Ovary (tissue), 3 donors: Measurements from ENCODE around the gene WNK1.

Source experiments
- POLR2A ChIP-seq: fragments of 450-650 bp; IDR thresholded peaks from one replicate; pipeline ENCODE4 v1.6.1; 2017; ENCODE audit warnings: antibody characterized with exemption, mild to moderate bottlenecking, moderate library complexity
- TF ChIP-seq, protein P1 (sequence below), 3 donors: fragments of 450-650 bp in 2 of 3; fragments of 200-600 bp in 1 of 3; IDR thresholded peaks; one replicate each; pipeline versions ENCODE4 v1.5.1 to v1.8.0; 2016 to 2022; ENCODE audit warnings: antibody characterized with exemption in 3 of 3, mild to moderate bottlenecking in 1 of 3
- donor health status: DM: no; HTN: no; CAD: no.

DNA sequence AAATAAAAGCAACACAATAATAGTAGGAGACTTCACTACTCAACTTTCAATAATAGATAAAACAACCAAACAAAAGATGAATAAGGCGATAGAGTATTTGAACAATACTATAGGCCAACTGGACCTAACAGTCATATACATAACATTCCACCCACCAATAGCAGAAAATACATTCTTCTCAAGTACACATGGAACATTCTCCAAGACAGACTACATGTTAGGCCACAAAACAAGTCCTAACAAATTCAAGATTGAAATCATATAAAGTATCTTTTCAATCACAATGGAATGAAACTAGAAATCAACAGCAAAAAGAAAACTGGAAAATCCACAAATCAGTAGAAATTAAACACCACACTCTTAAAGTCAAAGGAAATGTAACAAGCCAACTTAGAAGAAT lies 168.3 kb downstream of the WNK1 start:
- no peak for TF ChIP-seq POLR2A
- TF ChIP-seq, protein P1, sequence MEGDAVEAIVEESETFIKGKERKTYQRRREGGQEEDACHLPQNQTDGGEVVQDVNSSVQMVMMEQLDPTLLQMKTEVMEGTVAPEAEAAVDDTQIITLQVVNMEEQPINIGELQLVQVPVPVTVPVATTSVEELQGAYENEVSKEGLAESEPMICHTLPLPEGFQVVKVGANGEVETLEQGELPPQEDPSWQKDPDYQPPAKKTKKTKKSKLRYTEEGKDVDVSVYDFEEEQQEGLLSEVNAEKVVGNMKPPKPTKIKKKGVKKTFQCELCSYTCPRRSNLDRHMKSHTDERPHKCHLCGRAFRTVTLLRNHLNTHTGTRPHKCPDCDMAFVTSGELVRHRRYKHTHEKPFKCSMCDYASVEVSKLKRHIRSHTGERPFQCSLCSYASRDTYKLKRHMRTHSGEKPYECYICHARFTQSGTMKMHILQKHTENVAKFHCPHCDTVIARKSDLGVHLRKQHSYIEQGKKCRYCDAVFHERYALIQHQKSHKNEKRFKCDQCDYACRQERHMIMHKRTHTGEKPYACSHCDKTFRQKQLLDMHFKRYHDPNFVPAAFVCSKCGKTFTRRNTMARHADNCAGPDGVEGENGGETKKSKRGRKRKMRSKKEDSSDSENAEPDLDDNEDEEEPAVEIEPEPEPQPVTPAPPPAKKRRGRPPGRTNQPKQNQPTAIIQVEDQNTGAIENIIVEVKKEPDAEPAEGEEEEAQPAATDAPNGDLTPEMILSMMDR (IDR thresholded peaks at IDR 0.05), result no peak
